K562 (cell line): ENCODE measurements around the gene RERE. TPM values are rescaled to one million over a fixed set of nuclear protein-coding genes. Genes with fewer than 3 reads are reported as not detected.

Experiments used
- ATAC-seq: fragments of 200-7000 bp; cut with Tn5 transposase; 3 replicates; pipeline ENCODE4 v1.9.1; 2020; ENCODE audit warnings: moderate library complexity
- BruUV-seq: library from RNA; stranded (reverse); fragments of 400-500 nt; replicated peaks from 2 replicates; lab custom pipeline; 2021; lab: Mats Ljungman, UMichigan
- CTCF ChIA-PET: fragments of 300-600 bp; formaldehyde crosslinking; extraction: SDS; loops from one replicate; lab custom pipeline; 2021; ENCODE audit warnings: low intra/inter-chr PET ratio; lab: Yijun Ruan, JAX
- POLR2A ChIA-PET: fragments of 300-600, 350-650 bp; sonication (Branson Sonifier 250); formaldehyde crosslinking; extraction: SDS; loops from one replicate; lab custom pipeline; 2021; ENCODE audit warnings: antibody characterized with exemption, inconsistent platforms; lab: Yijun Ruan, JAX
- DNase-seq, 4 experiments: peaks; one replicate each; pipeline versions ENCODE4 v3.0.0 to v3.0.0-alpha.2; 2011 to 2018; ENCODE audit warnings: low spot score in 3 of 4, mixed read lengths in 3 of 4; ENCODE audit errors: extremely low read depth in 1 of 4
- FAIRE-seq: peaks from 2 replicates; lab custom pipeline; 2011; peaks lifted over from hg19 to GRCh38; lab: Jason Lieb, UNC
- H2AFZ ChIP-seq: 2 replicates; pipeline ENCODE4 v1.6.0; 2011; ENCODE audit warnings: low read depth, low read length, control low read depth, inconsistent platforms
- H3K27ac ChIP-seq: fragments of 200-600 bp; 3 replicates; pipeline ENCODE4 v1.8.0; 2011; ENCODE audit warnings: low read depth, mild to moderate bottlenecking, control low read depth, inconsistent platforms, low read length, moderate library complexity, mixed read lengths; ENCODE audit errors: extremely low read depth
- H3K27me3 ChIP-seq, 2 experiments: fragments of 300-600 bp in 1 of 2; 2 replicates in 1 of 2; 3 replicates in 1 of 2; pipeline versions ENCODE4 v1.6.0 to v1.8.0; 2011; ENCODE audit warnings: inconsistent platforms in 2 of 2, low read length in 2 of 2, mild to moderate bottlenecking in 1 of 2, mixed read lengths in 1 of 2, moderate library complexity in 1 of 2; ENCODE audit not compliant: control insufficient read depth in 2 of 2, insufficient read depth in 2 of 2
- H3K36me3 ChIP-seq: fragments of 300-600 bp; 3 replicates; pipeline ENCODE4 v1.8.0; 2011; ENCODE audit warnings: mild to moderate bottlenecking, low read length, inconsistent platforms; ENCODE audit not compliant: control insufficient read depth, insufficient read depth
- H3K4me1 ChIP-seq, 2 experiments: fragments of 200-600 bp in 1 of 2; replicated peaks in 1 of 2; 2 replicates in 1 of 2; 3 replicates in 1 of 2; pipeline versions ENCODE4 v1.5.1 to v1.8.0; 2011; ENCODE audit warnings: inconsistent platforms in 2 of 2, low read length in 2 of 2, mild to moderate bottlenecking in 1 of 2, mixed read lengths in 1 of 2, moderate library complexity in 1 of 2; ENCODE audit not compliant: control insufficient read depth in 2 of 2, insufficient read depth in 2 of 2
- H3K4me2 ChIP-seq: 2 replicates; pipeline ENCODE4 v1.6.1; 2011; ENCODE audit warnings: low read length, control low read depth, inconsistent platforms, mixed read lengths; ENCODE audit not compliant: insufficient read depth
- H3K4me3 ChIP-seq: fragments of 200-600 bp; sonication (generic), shearing (Covaris generic); 2 replicates; pipeline ENCODE4 v1.5.1; 2016; ENCODE audit warnings: control low read depth, inconsistent platforms
- H3K79me2 ChIP-seq: fragments of 200-600 bp; 3 replicates; pipeline ENCODE4 v1.8.0; 2011; ENCODE audit warnings: low read length, inconsistent platforms; ENCODE audit not compliant: control insufficient read depth, insufficient read depth
- H3K9ac ChIP-seq, 2 experiments: 2 replicates each; pipeline versions ENCODE4 v1.6.0 to v1.6.1; 2011; ENCODE audit warnings: low read depth in 2 of 2, low read length in 2 of 2, control low read depth in 1 of 2, inconsistent platforms in 1 of 2, mild to moderate bottlenecking in 1 of 2, mixed read lengths in 1 of 2; ENCODE audit not compliant: insufficient read depth in 1 of 2
- H3K9me1 ChIP-seq: one replicate; pipeline ENCODE4 v1.6.0; 2011; ENCODE audit warnings: inconsistent platforms, mild to moderate bottlenecking, low read length, moderate library complexity; ENCODE audit not compliant: control insufficient read depth, insufficient read depth
- H3K9me3 ChIP-seq: replicated peaks from 2 replicates; pipeline ENCODE4 v1.5.1; 2011; ENCODE audit warnings: low read depth, low read length, inconsistent platforms; ENCODE audit not compliant: control insufficient read depth, insufficient read depth
- H4K20me1 ChIP-seq: replicated peaks from 2 replicates; pipeline ENCODE4 v1.6.1; 2011; ENCODE audit warnings: low read length, inconsistent platforms, mixed read lengths; ENCODE audit not compliant: control insufficient read depth, insufficient read depth
- CBX5 ChIP-seq: IDR thresholded peaks from 2 replicates; pipeline ENCODE4 v1.6.1; 2014; ENCODE audit warnings: low read depth, borderline replicate concordance
- HEY1 ChIP-seq: fragments of 250-450 bp; sonication (Bioruptor Pico); IDR thresholded peaks from 2 replicates; pipeline ENCODE4 v1.5.0; 2020; ENCODE audit warnings: mild to moderate bottlenecking, moderate library complexity, borderline replicate concordance
- RNF2 ChIP-seq: sonication (generic); IDR thresholded peaks from 2 replicates; pipeline ENCODE4 v1.6.1; 2016
- SMARCC2 ChIP-seq: fragments of 450-650 bp; IDR thresholded peaks from 2 replicates; pipeline ENCODE4 v1.6.1; 2017; ENCODE audit warnings: antibody characterized with exemption, moderate library complexity, mild to moderate bottlenecking, low read depth
- ZNF316 ChIP-seq: fragments of 450-650 bp; IDR thresholded peaks from 2 replicates; pipeline ENCODE4 v1.6.1; 2016
- ZNF586 ChIP-seq: fragments of 450-650 bp; formaldehyde crosslinking; conservative IDR thresholded peaks from 2 replicates; pipeline ENCODE4 v1.4.0; 2020; ENCODE audit warnings: mild to moderate bottlenecking, moderate library complexity
- ZNF77 ChIP-seq: fragments of 250-450 bp; sonication (Bioruptor Pico); IDR thresholded peaks from 2 replicates; pipeline ENCODE4 v1.5.0; 2020
- WGBS: fragments of 100-300 bp; shearing (Covaris generic); methylation state at CpG from one replicate; pipeline ENCODE4 v1.1.6; 2016; ENCODE audit warnings: low coverage, mixed read lengths; ENCODE audit not compliant: insufficient coverage; ENCODE audit errors: missing lambda C conversion rate; 5-methylcytosine and 5-hydroxymethylcytosine counted together
- in situ Hi-C: fragments of 300-500 bp; cut with MboI; formaldehyde crosslinking; loops from 4 replicates; pipeline ENCODE4 v1.15.0; 2018; ENCODE audit warnings: inconsistent platforms, mixed read lengths
- intact Hi-C: fragments of 100-400 bp; cut with micrococcal nuclease; formaldehyde crosslinking; loops from 2 replicates; pipeline ENCODE4 v1.14.2; 2022
- polyA plus RNA-seq, 8 experiments: library from polyadenylated mRNA; depleted of rRNA in 4 of 8; stranded (reverse) in 5 of 8; unstranded in 3 of 8; fragments of >200 nt; fragmentation: Nextera tagmentation in 2 of 8; fragmentation: Illumina TruSeq in 1 of 8; extraction: Ambion mirVana in 2 of 8; extraction: Trizol in 1 of 8; gene quantifications; 2 replicates each; pipeline versions ENCODE4 v1.2.1 to v1.2.3, GENCODE V29; 2011 to 2014; ENCODE audit warnings: inconsistent platforms in 1 of 8, missing spikeins in 1 of 8
- total RNA-seq, 7 experiments: library from RNA; depleted of rRNA in 6 of 7; stranded (reverse); fragments of >200 nt in 6 of 7; fragmentation: Illumina TruSeq in 2 of 7; extraction: Trizol in 2 of 7; gene quantifications; 2 replicates each; pipeline versions ENCODE4 v1.2.1 to v1.2.3, GENCODE V29; 2011 to 2021; ENCODE audit warnings: low replicate concordance in 1 of 7
- TF ChIP-seq, protein P1 (sequence below): fragments of 250-450 bp; sonication (Bioruptor Pico); IDR thresholded peaks from 2 replicates; pipeline ENCODE4 v1.5.1; 2021; ENCODE audit warnings: mild to moderate bottlenecking
- TF ChIP-seq, protein P2 (sequence below): fragments of 250-450 bp; sonication (Bioruptor Pico); IDR thresholded peaks from 2 replicates; pipeline ENCODE4 v1.9.0; 2021; ENCODE audit warnings: mild to moderate bottlenecking
- TF ChIP-seq, protein P3 (sequence below): sonication (generic); formaldehyde crosslinking; IDR thresholded peaks from 2 replicates; pipeline ENCODE4 v1.8.1; 2023; ENCODE audit warnings: mild to moderate bottlenecking, missing genetic modification reagents

RERE gene
- total and polyA plus RNA-seq, 9 of the 15 experiments (the other 6 are each of a cell fraction or from before 2014, with no cell fraction given): 3.0 to 51.5 (median 13.4) TPM

DNA sequence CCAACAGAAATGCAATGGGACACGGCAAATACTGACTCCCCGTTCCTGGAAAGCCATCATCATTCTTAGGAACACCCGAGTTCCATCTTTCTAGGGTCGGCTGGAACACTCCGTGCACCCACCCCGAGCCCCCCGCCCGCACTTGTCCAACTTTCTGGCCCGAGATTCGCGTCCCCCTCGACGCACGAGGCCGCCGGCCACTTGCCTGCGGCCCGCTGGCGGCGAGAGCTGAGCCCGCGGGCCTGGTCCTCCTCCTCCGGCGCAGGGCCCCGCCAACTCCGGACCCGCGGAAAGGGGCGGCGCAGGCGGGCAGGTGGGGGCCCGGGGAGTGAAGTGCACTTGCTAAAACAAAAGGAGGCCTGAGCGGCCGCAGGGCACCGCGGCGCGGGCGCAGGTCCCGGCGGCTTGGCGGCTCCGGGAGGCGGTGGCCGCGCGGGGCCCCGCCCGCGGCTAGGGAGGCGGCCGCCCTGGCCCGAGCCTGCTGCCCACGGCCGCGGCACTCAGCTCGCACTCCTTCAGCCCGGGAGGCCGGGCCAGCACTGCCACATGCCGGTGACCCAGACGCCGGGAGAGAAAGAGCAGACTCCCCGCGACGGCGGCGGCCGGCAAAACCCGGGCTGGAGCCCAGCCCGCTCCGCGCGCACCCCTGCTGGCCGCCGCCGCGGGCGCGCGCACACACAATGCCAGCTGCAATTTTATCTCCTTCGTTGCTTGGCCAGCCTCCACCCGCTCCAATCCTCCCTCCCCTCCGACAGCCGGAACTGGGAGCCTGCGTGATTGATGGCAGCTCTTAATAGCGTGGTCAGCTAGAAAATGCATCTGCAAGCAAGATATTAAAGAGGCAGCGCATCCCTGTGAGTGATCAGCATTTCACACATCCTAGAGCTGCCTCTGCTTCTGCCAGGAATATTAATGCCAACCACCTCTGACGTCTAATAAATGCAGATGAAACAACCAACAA is 114.3 kb downstream of the RERE start (continued):
- TF ChIP-seq, protein P1, sequence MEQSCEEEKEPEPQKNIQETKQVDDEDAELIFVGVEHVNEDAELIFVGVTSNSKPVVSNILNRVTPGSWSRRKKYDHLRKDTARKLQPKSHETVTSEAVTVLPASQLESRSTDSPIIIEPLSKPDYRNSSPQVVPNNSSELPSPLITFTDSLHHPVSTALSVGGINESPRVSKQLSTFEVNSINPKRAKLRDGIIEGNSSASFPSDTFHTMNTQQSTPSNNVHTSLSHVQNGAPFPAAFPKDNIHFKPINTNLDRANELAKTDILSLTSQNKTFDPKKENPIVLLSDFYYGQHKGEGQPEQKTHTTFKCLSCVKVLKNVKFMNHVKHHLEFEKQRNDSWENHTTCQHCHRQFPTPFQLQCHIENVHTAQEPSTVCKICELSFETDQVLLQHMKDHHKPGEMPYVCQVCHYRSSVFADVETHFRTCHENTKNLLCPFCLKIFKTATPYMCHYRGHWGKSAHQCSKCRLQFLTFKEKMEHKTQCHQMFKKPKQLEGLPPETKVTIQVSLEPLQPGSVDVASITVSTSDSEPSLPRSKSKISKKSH (CRISPR knock-in tag): no peak
- TF ChIP-seq HEY1 (CRISPR knock-in tag) (no peak), ZNF77 (CRISPR knock-in tag) (no peak), ZNF586 (no peak), RNF2 (peak; percentile 60; the same call in 1 of the 2 replicates), SMARCC2 (no peak)
- TF ChIP-seq, protein P2, sequence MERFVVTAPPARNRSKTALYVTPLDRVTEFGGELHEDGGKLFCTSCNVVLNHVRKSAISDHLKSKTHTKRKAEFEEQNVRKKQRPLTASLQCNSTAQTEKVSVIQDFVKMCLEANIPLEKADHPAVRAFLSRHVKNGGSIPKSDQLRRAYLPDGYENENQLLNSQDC (CRISPR knock-in tag): no peak

DNA sequence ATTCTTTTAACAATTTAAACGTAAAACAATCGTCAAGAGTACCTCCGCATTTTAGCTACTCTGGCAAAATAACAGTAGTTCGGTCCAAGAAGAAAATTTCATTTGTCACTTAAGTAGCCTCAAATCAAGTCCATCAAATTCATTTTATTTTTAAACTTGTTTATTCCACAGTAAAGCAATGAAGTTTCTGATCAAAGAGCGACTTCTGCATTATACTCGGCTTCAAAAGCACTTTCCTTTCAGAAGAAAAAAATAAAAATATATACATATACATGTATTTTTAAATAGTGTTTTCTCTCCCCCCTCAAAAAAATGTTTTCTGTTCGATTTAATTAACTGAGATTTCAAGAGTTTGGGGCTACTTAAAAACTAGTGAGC is 115.0 kb downstream of the RERE start:
- Histone ChIP-seq H3K27ac (peak overlapping the region; percentile 61; the same call in 2 of the 3 replicates), H3K9ac (peak overlapping the region; percentile 50 to 93; a peak in 3 of 4 replicates)
- POLR2A ChIA-PET: interaction anchor here (1.0 to 2.3 kb wide), 4 partner anchors 9 to 30 kb away, joined by 3 to 8 read pairs (median 4); no protein-coding TSS in a partner anchor
- TF ChIP-seq CBX5: no peak
- TF ChIP-seq, protein P3, sequence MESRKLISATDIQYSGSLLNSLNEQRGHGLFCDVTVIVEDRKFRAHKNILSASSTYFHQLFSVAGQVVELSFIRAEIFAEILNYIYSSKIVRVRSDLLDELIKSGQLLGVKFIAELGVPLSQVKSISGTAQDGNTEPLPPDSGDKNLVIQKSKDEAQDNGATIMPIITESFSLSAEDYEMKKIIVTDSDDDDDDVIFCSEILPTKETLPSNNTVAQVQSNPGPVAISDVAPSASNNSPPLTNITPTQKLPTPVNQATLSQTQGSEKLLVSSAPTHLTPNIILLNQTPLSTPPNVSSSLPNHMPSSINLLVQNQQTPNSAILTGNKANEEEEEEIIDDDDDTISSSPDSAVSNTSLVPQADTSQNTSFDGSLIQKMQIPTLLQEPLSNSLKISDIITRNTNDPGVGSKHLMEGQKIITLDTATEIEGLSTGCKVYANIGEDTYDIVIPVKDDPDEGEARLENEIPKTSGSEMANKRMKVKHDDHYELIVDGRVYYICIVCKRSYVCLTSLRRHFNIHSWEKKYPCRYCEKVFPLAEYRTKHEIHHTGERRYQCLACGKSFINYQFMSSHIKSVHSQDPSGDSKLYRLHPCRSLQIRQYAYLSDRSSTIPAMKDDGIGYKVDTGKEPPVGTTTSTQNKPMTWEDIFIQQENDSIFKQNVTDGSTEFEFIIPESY: 0 out of 2 replicates have a peak, but pooled peaks have one; percentile 7
- 0 out of 2 replicates have a peak, but pooled peaks have one; percentile 5 for TF ChIP-seq ZNF316
- TF ChIP-seq, all 486 proteins: peak for 2
- no peaks in the 10 kb centered on the region for H3K36me3 ChIP-seq
- peaks cover 18 to 31% of the 10 kb centered on the region in 2 experiments for H3K4me1 ChIP-seq
- peaks cover 21% of the 10 kb centered on the region for H4K20me1 ChIP-seq
- 12% methylated on average over 7 of the region's 7 CpGs for WGBS
- in situ Hi-C loops: no loop called here
- H2AFZ ChIP-seq: peak overlapping the region; percentile 58
- FAIRE-seq (no peak), DNase-seq (no peak), ATAC-seq (no peak)
- no peaks in the 10 kb centered on the region for H3K27me3 ChIP-seq
- H3K9me3 ChIP-seq: no peaks in the 10 kb centered on the region
- intact Hi-C loops: loop anchor here (10.0 kb wide), 1 partner anchor 278 kb away; no protein-coding TSS in a partner anchor
- no peaks in the 10 kb centered on the region for H3K9me1 ChIP-seq
- peak overlapping the region; percentile 74 for H3K4me2 ChIP-seq
- H3K79me2 ChIP-seq: peaks cover 59% of the 10 kb centered on the region
- BruUV-seq: no TSS peak
- CTCF ChIA-PET: no interaction called here
- peak overlapping the region; percentile 59 for H3K4me3 ChIP-seq
